IMR-90 (cell line): ENCODE measurements around the gene TCF7L1. TPM values are rescaled to one million over a fixed set of nuclear protein-coding genes. Genes with fewer than 3 reads are reported as not detected.
A peak's percentile ranks its signal among the peaks of the same experiment; 100 is the strongest.

Experiments
- ATAC-seq: fragments of 200-7000 bp; cut with Tn5 transposase; 2 replicates; pipeline ENCODE4 v1.9.1; 2020; ENCODE audit warnings: low read depth, mild to moderate bottlenecking, moderate library complexity
- BruUV-seq: library from RNA; stranded (reverse); fragments of 400-500 nt; replicated peaks from 2 replicates; lab custom pipeline; 2021; lab: Mats Ljungman, UMichigan
- CTCF ChIA-PET: fragments of 300-600 bp; formaldehyde crosslinking; extraction: SDS; loops from one replicate; lab custom pipeline; 2021; ENCODE audit warnings: antibody characterized with exemption; lab: Yijun Ruan, JAX
- POLR2A ChIA-PET: fragments of 300-600 bp; sonication (Branson Sonifier 250); formaldehyde crosslinking; loops from one replicate; lab custom pipeline; 2022; ENCODE audit warnings: antibody characterized with exemption; ENCODE audit not compliant: unreplicated experiment; lab: Charles Lee
- DNase-seq: peaks from one replicate; pipeline ENCODE4 v3.0.0; 2013
- H2AFZ ChIP-seq: replicated peaks from 2 replicates; pipeline ENCODE3; 2013; ENCODE audit warnings: low read length, mild to moderate bottlenecking; ENCODE audit not compliant: poor library complexity
- H2AK5ac ChIP-seq: 2 replicates; pipeline ENCODE4 v1.6.1; 2013; ENCODE audit warnings: low read depth, low read length, inconsistent platforms
- H2AK9ac ChIP-seq: replicated peaks from 2 replicates; pipeline ENCODE3; 2013; ENCODE audit warnings: mild to moderate bottlenecking, low read depth, low read length, moderate library complexity; ENCODE audit not compliant: poor library complexity
- H2BK120ac ChIP-seq: 2 replicates; pipeline ENCODE4 v1.6.1; 2013; ENCODE audit warnings: low read depth, low read length, inconsistent platforms
- H2BK15ac ChIP-seq: 3 replicates; pipeline ENCODE4 v1.6.1; 2013; ENCODE audit warnings: low read depth, low read length, inconsistent platforms
- H2BK20ac ChIP-seq: 2 replicates; pipeline ENCODE4 v1.6.1; 2013; ENCODE audit warnings: low read depth, mild to moderate bottlenecking, inconsistent platforms, low read length, moderate library complexity
- H2BK5ac ChIP-seq: 2 replicates; pipeline ENCODE4 v1.6.1; 2013; ENCODE audit warnings: mild to moderate bottlenecking, low read depth, low read length, inconsistent platforms; ENCODE audit not compliant: poor library complexity, severe bottlenecking
- H3K14ac ChIP-seq: replicated peaks from 2 replicates; pipeline ENCODE4 v1.6.1; 2013; ENCODE audit warnings: low read depth, low read length, inconsistent platforms
- H3K18ac ChIP-seq: 2 replicates; pipeline ENCODE4 v1.6.1; 2013; ENCODE audit warnings: low read depth, low read length, control low read depth
- H3K23ac ChIP-seq: 2 replicates; pipeline ENCODE4 v1.6.1; 2013; ENCODE audit warnings: low read depth, low read length, inconsistent platforms
- H3K27ac ChIP-seq: 2 replicates; pipeline ENCODE4 v1.5.1; 2013; ENCODE audit warnings: mild to moderate bottlenecking, control low read depth, low read length; ENCODE audit not compliant: insufficient read depth
- H3K27me3 ChIP-seq: 2 replicates; pipeline ENCODE4 v1.6.1; 2013; ENCODE audit warnings: low read length; ENCODE audit not compliant: control insufficient read depth, insufficient read depth
- H3K36me3 ChIP-seq: 2 replicates; pipeline ENCODE4 v1.6.1; 2013; ENCODE audit warnings: low read length, mixed read lengths; ENCODE audit not compliant: control insufficient read depth, insufficient read depth
- H3K4ac ChIP-seq: 2 replicates; pipeline ENCODE4 v1.6.1; 2013; ENCODE audit warnings: low read depth, low read length, inconsistent platforms
- H3K4me1 ChIP-seq: 2 replicates; pipeline ENCODE4 v1.6.1; 2013; ENCODE audit warnings: low read length, mixed read lengths; ENCODE audit not compliant: control insufficient read depth, insufficient read depth
- H3K4me2 ChIP-seq: 2 replicates; pipeline ENCODE4 v1.6.1; 2013; ENCODE audit warnings: low read depth, mild to moderate bottlenecking, control low read depth, low read length, moderate library complexity
- H3K4me3 ChIP-seq: 2 replicates; pipeline ENCODE4 v1.5.1; 2013; ENCODE audit warnings: low read depth, mild to moderate bottlenecking, control low read depth, low read length, moderate library complexity; ENCODE audit not compliant: insufficient read depth
- H3K56ac ChIP-seq: 2 replicates; pipeline ENCODE4 v1.6.1; 2013; ENCODE audit warnings: low read length, inconsistent platforms; ENCODE audit not compliant: insufficient read depth; ENCODE audit errors: extremely low read depth
- H3K79me1 ChIP-seq, 2 experiments: 2 replicates each; pipeline ENCODE4 v1.6.1; 2013; ENCODE audit warnings: low read length in 2 of 2, inconsistent platforms in 1 of 2, low read depth in 1 of 2
- H3K9ac ChIP-seq: 2 replicates; pipeline ENCODE4 v1.6.1; 2013; ENCODE audit warnings: low read depth, low read length, control low read depth
- H3K9me1 ChIP-seq: 2 replicates; pipeline ENCODE4 v1.6.1; 2013; ENCODE audit warnings: low read length, inconsistent platforms; ENCODE audit not compliant: insufficient read depth
- H3K9me3 ChIP-seq: 2 replicates; pipeline ENCODE4 v1.6.1; 2013; ENCODE audit warnings: low read length; ENCODE audit not compliant: control insufficient read depth, insufficient read depth
- H4K20me1 ChIP-seq: 2 replicates; pipeline ENCODE4 v1.6.1; 2013; ENCODE audit warnings: low read length, inconsistent platforms; ENCODE audit not compliant: insufficient read depth
- H4K5ac ChIP-seq: 2 replicates; pipeline ENCODE4 v1.6.1; 2013; ENCODE audit warnings: mild to moderate bottlenecking, low read depth, low read length, control low read depth
- H4K8ac ChIP-seq, 2 experiments: 2 replicates each; pipeline ENCODE4 v1.6.1; 2013; ENCODE audit warnings: low read depth in 2 of 2, low read length in 2 of 2, control low read depth in 1 of 2, inconsistent platforms in 1 of 2
- H4K91ac ChIP-seq: 2 replicates; pipeline ENCODE4 v1.6.1; 2013; ENCODE audit warnings: low read depth, low read length, inconsistent platforms; ENCODE audit not compliant: insufficient read depth
- BHLHE40 ChIP-seq: fragments of 150-350 bp; IDR thresholded peaks from 2 replicates; pipeline ENCODE4 v1.6.1; 2016; ENCODE audit warnings: mild to moderate bottlenecking, low read depth, low read length
- CEBPB ChIP-seq: IDR thresholded peaks from 2 replicates; pipeline ENCODE4 v1.6.1; 2012; ENCODE audit warnings: low read depth, low read length, improper control_type of control experiment
- CHD1 ChIP-seq: IDR thresholded peaks from 2 replicates; pipeline ENCODE4 v1.6.1; 2012; ENCODE audit warnings: low read depth, low read length, improper control_type of control experiment
- CTCF ChIP-seq: conservative IDR thresholded peaks from 2 replicates; pipeline ENCODE4 v1.5.1; 2012; ENCODE audit warnings: mild to moderate bottlenecking, low read depth, low read length, improper control_type of control experiment
- FOS ChIP-seq: fragments of 150-350 bp; IDR thresholded peaks from 2 replicates; pipeline ENCODE4 v1.6.1; 2016; ENCODE audit warnings: low read depth, low read length
- MAFK ChIP-seq: IDR thresholded peaks from 2 replicates; pipeline ENCODE4 v1.6.1; 2012; ENCODE audit warnings: low read depth, low read length, improper control_type of control experiment
- MAZ ChIP-seq: IDR thresholded peaks from 2 replicates; pipeline ENCODE4 v1.6.1; 2012; ENCODE audit warnings: low read depth, mild to moderate bottlenecking, low read length, improper control_type of control experiment, moderate library complexity, borderline replicate concordance
- MXI1 ChIP-seq: IDR thresholded peaks from 2 replicates; pipeline ENCODE4 v1.6.1; 2012; ENCODE audit warnings: low read depth, mild to moderate bottlenecking, low read length, moderate library complexity, borderline replicate concordance
- NFE2L2 ChIP-seq: fragments of 150-350 bp; IDR thresholded peaks from 2 replicates; pipeline ENCODE4 v1.6.1; 2016; ENCODE audit warnings: low read depth, mild to moderate bottlenecking, low read length
- POLR2A ChIP-seq: IDR thresholded peaks from 2 replicates; pipeline ENCODE4 v1.6.1; 2012; ENCODE audit warnings: mild to moderate bottlenecking, low read depth, low read length
- RAD21 ChIP-seq: IDR thresholded peaks from 2 replicates; pipeline ENCODE4 v1.6.1; 2012; ENCODE audit warnings: low read length, improper control_type of control experiment
- RCOR1 ChIP-seq: IDR thresholded peaks from 2 replicates; pipeline ENCODE4 v1.6.1; 2012; ENCODE audit warnings: mild to moderate bottlenecking, low read length, improper control_type of control experiment; ENCODE audit not compliant: insufficient replicate concordance
- RFX5 ChIP-seq: IDR thresholded peaks from 2 replicates; pipeline ENCODE4 v1.8.0; 2012; ENCODE audit warnings: low read depth, mild to moderate bottlenecking, low read length, moderate library complexity
- SMC3 ChIP-seq: fragments of 150-350 bp; IDR thresholded peaks from 2 replicates; pipeline ENCODE4 v1.6.1; 2016; ENCODE audit warnings: low read depth, mild to moderate bottlenecking, antibody characterized with exemption, low read length, moderate library complexity
- WGBS, 2 experiments: methylation state at CpG; one replicate each; pipeline versions ENCODE4 v1.1.5 to v1.1.7; 2013; ENCODE audit warnings: missing lambda C conversion rate in 2 of 2; ENCODE audit not compliant: insufficient read length in 1 of 2; ENCODE audit errors: extremely low coverage in 2 of 2; 5-methylcytosine and 5-hydroxymethylcytosine counted together
- dilution Hi-C: fragments of 300-500 bp; cut with HindIII; formaldehyde crosslinking; loops from one replicate; pipeline ENCODE4 v1.14.3; 2018; ENCODE audit warnings: low sequenced_read_pairs; ENCODE audit not compliant: unreplicated experiment
- in situ Hi-C: fragments of 300-500 bp; cut with MboI; formaldehyde crosslinking; loops from 3 replicates; pipeline ENCODE4 v1.14.3; 2019; ENCODE audit warnings: low sequenced_read_pairs, inconsistent platforms, mixed read lengths
- intact Hi-C: fragments of 100-400 bp; cut with micrococcal nuclease; formaldehyde crosslinking; loops from 2 replicates; pipeline ENCODE4 v1.10.0; 2022
- polyA plus RNA-seq, 3 experiments: library from polyadenylated mRNA; depleted of rRNA; stranded (reverse); fragments of >200 nt; gene quantifications; 2 replicates each; pipeline ENCODE4 v1.2.3, GENCODE V29; 2012; ENCODE audit warnings: low replicate concordance in 1 of 3
- total RNA-seq: library from RNA; depleted of rRNA; stranded (reverse); fragments of >200 nt; gene quantifications from 2 replicates; pipeline ENCODE4 v1.2.3, GENCODE V29; 2012
- TF ChIP-seq, protein P1 (sequence below): fragments of 150-350 bp; IDR thresholded peaks from 2 replicates; pipeline ENCODE4 v1.6.1; 2017; ENCODE audit warnings: mild to moderate bottlenecking, antibody characterized with exemption, low read length, low read depth
- TF ChIP-seq, protein P2 (sequence below): fragments of 150-350 bp; IDR thresholded peaks from 2 replicates; pipeline ENCODE4 v1.6.1; 2016; ENCODE audit warnings: low read depth, mild to moderate bottlenecking, low read length, moderate library complexity, borderline replicate concordance

The TCF7L1 gene
- total and polyA plus RNA-seq, 2 of the 4 experiments (the other 2 are of a cell fraction) = 0.72 to 11.1 TPM

DNA sequence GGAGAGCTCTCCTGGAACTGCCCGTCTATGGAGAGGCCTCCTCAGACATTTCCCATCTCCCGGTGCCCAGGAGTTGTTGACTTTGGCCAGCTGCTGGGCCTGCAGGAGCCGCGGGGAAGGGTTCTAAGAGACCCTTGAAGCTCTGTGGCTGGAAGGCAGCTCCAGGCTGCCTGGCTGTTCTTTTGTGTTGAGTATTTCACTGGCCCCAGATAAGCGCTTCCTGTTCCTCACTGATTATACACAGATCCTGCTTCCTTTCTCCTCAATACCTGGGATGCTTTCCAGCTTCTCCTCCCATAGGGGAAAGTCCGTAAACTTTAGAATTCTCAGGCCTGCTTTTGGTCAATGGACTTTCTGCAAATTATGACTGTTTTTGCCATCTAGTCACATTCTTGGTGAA lies 136.8 kb downstream of the TCF7L1 start:
- Histone ChIP-seq H3K27ac (no peak overlapping the region), H2BK5ac (no peak overlapping the region), H2BK15ac (no peak overlapping the region), H4K5ac (no peak overlapping the region), H3K9me1 (peaks cover 8% of the 10 kb centered on the region), H3K79me1 (peaks cover 4 to 52% of the 10 kb centered on the region in 2 experiments; a peak in 3 of 4 replicates), H2AFZ (no peak overlapping the region), H4K8ac (peak overlapping the region in 1 of 2 experiments; percentile 23; a peak in 1 of 4 replicates), H3K4me1 (peaks cover 19% of the 10 kb centered on the region), H3K9me3 (no peaks in the 10 kb centered on the region), H2BK20ac (no peak overlapping the region), H3K14ac (no peak overlapping the region), H3K4ac (no peak overlapping the region), H3K27me3 (no peaks in the 10 kb centered on the region), H3K4me3 (no peak overlapping the region), H2AK5ac (no peak overlapping the region), H3K56ac (no peak overlapping the region), H3K4me2 (no peak overlapping the region), H3K18ac (no peak overlapping the region), H4K91ac (no peak overlapping the region), H3K36me3 (no peaks in the 10 kb centered on the region), H2AK9ac (peak overlapping the region; percentile 56), H3K9ac (no peak overlapping the region), H3K23ac (peak overlapping the region; percentile 5; the same call in 1 of the 2 replicates), H4K20me1 (peaks cover 9% of the 10 kb centered on the region), H2BK120ac (no peak overlapping the region)
- dilution Hi-C loops (no loop called here), in situ Hi-C loops (no loop called here), intact Hi-C loops (no loop called here)
- TF ChIP-seq NFE2L2 = no peak
- TF ChIP-seq, protein P1, sequence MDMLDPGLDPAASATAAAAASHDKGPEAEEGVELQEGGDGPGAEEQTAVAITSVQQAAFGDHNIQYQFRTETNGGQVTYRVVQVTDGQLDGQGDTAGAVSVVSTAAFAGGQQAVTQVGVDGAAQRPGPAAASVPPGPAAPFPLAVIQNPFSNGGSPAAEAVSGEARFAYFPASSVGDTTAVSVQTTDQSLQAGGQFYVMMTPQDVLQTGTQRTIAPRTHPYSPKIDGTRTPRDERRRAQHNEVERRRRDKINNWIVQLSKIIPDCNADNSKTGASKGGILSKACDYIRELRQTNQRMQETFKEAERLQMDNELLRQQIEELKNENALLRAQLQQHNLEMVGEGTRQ = no peak
- no peak for TF ChIP-seq MAZ
- TF ChIP-seq BHLHE40 = no peak
- TF ChIP-seq MXI1 = no peak
- TF ChIP-seq RAD21 = no peak
- TF ChIP-seq CTCF = no peak
- TF ChIP-seq FOS = no peak
- TF ChIP-seq, protein P2, sequence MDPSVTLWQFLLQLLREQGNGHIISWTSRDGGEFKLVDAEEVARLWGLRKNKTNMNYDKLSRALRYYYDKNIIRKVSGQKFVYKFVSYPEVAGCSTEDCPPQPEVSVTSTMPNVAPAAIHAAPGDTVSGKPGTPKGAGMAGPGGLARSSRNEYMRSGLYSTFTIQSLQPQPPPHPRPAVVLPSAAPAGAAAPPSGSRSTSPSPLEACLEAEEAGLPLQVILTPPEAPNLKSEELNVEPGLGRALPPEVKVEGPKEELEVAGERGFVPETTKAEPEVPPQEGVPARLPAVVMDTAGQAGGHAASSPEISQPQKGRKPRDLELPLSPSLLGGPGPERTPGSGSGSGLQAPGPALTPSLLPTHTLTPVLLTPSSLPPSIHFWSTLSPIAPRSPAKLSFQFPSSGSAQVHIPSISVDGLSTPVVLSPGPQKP = no peak
- no peak for TF ChIP-seq MAFK
- TF ChIP-seq POLR2A = no peak
- no peak for TF ChIP-seq RCOR1
- TF ChIP-seq CHD1 = no peak
- TF ChIP-seq CEBPB = no peak
- TF ChIP-seq SMC3 = no peak
- TF ChIP-seq RFX5 = no peak
- CTCF ChIA-PET = interaction anchor here (1.0 kb wide), 1 partner anchor 31 kb away, joined by 3 read pairs; no protein-coding TSS in a partner anchor
- peak; percentile 36 for DNase-seq
- 80% methylated on average over 1 of the region's 6 CpGs; no CpG with 5 or more reads in 1 of the 2 experiments for WGBS, 2 experiments
- POLR2A ChIA-PET = no interaction called here
- no TSS peak for BruUV-seq
- no peak for ATAC-seq
